NT2/D1 (cell line): ENCODE results near the gene PRDM15.

ENCODE experiments used
- YY1 ChIP-seq: IDR thresholded peaks from 2 replicates; pipeline ENCODE4 v1.6.1; 2011; ENCODE audit not compliant: insufficient read length, insufficient read depth
- ZNF274 ChIP-seq: IDR thresholded peaks from 2 replicates; pipeline ENCODE4 v1.6.1; 2011; ENCODE audit warnings: mild to moderate bottlenecking, low read depth, low read length

GRCh38 chr21:41923631-41924367 is 44.7 kb upstream of the PRDM15 start:
- TF ChIP-seq ZNF274 (no peak), YY1 (no peak)
